PC-9 (cell line): ENCODE data around the gene PMM2. TPM values are rescaled to one million over a fixed set of nuclear protein-coding genes. Genes with fewer than 3 reads are reported as not detected.

Source experiments
- BruUV-seq: library from RNA; stranded (reverse); fragments of 400-500 nt; replicated peaks from 2 replicates; lab custom pipeline; 2021; lab: Mats Ljungman, UMichigan
- CTCF ChIA-PET: fragments of 300-600 bp; sonication (Branson Sonifier 250); formaldehyde crosslinking; loops from one replicate; lab custom pipeline; 2022; ENCODE audit warnings: antibody characterized with exemption; lab: Charles Lee
- POLR2A ChIA-PET: fragments of 300-600 bp; sonication (Branson Sonifier 250); formaldehyde crosslinking; loops from one replicate; lab custom pipeline; 2022; ENCODE audit warnings: antibody characterized with exemption; ENCODE audit not compliant: unreplicated experiment; lab: Charles Lee
- DNase-seq, 2 experiments: peaks; one replicate each; pipeline versions ENCODE4 v3.0.0 to v3.0.0-alpha.2; 2015 to 2022; ENCODE audit warnings: mixed read lengths in 1 of 2
- H2AFZ ChIP-seq: fragments of 200-600 bp; sonication (generic); 2 replicates; pipeline ENCODE4 v1.8.1; 2017; ENCODE audit warnings: antibody characterized with exemption
- H3F3A ChIP-seq: fragments of 200-600 bp; sonication (generic); 2 replicates; pipeline ENCODE4 v1.8.1; 2017; ENCODE audit warnings: antibody characterized with exemption, mild to moderate bottlenecking, low read depth; ENCODE audit not compliant: insufficient read depth
- H3K27ac ChIP-seq: fragments of 200-600 bp; sonication (generic); 2 replicates; pipeline ENCODE4 v1.6.1; 2016; ENCODE audit warnings: mixed run types
- H3K27me3 ChIP-seq: fragments of 200-600 bp; sonication (generic); 2 replicates; pipeline ENCODE4 v1.6.1; 2016; ENCODE audit warnings: low read depth, mixed run types; ENCODE audit not compliant: insufficient read depth
- H3K36me3 ChIP-seq: fragments of 200-600 bp; sonication (generic); 2 replicates; pipeline ENCODE4 v1.6.1; 2016; ENCODE audit warnings: low read depth, mixed run types
- H3K4me1 ChIP-seq: fragments of 200-600 bp; sonication (generic); replicated peaks from 2 replicates; pipeline ENCODE4 v1.6.1; 2016; ENCODE audit warnings: mixed run types; ENCODE audit not compliant: insufficient read depth
- H3K4me2 ChIP-seq: fragments of 200-600 bp; sonication (generic); 2 replicates; pipeline ENCODE4 v1.6.1; 2017; ENCODE audit warnings: mixed run types
- H3K4me3 ChIP-seq: fragments of 200-600 bp; sonication (generic); 2 replicates; pipeline ENCODE4 v1.6.1; 2016; ENCODE audit warnings: mixed run types
- H3K79me2 ChIP-seq: fragments of 200-600 bp; sonication (generic); 2 replicates; pipeline ENCODE4 v1.6.1; 2017; ENCODE audit warnings: low read depth, mixed run types
- H3K9me2 ChIP-seq: fragments of 200-600 bp; sonication (generic); 2 replicates; pipeline ENCODE4 v1.8.1; 2017; ENCODE audit warnings: mild to moderate bottlenecking; ENCODE audit not compliant: insufficient read depth
- H3K9me3 ChIP-seq: fragments of 200-600 bp; sonication (generic); 2 replicates; pipeline ENCODE4 v1.8.1; 2016; ENCODE audit warnings: low read depth; ENCODE audit not compliant: insufficient read depth
- H4K20me1 ChIP-seq: fragments of 200-600 bp; sonication (generic); 2 replicates; pipeline ENCODE4 v1.8.1; 2017; ENCODE audit not compliant: insufficient read depth
- EZH2 ChIP-seq: fragments of 200-600 bp; sonication (generic); IDR thresholded peaks from 2 replicates; pipeline ENCODE4 v1.8.0; 2017; ENCODE audit warnings: antibody characterized with exemption, low read depth
- intact Hi-C: fragments of 100-400 bp; cut with micrococcal nuclease; formaldehyde crosslinking; loops from one replicate; pipeline ENCODE4 v1.10.0; 2022; ENCODE audit not compliant: unreplicated experiment
- total RNA-seq: library from RNA; stranded (reverse); gene quantifications from 2 replicates; pipeline ENCODE4 v1.2.3, GENCODE V29; 2021
- TF ChIP-seq, protein P1 (sequence below): fragments of 200-600 bp; sonication (generic); conservative IDR thresholded peaks from 2 replicates; pipeline ENCODE4 v1.6.1; 2017; ENCODE audit warnings: mixed run types, antibody characterized with exemption, mild to moderate bottlenecking, moderate library complexity

Gene PMM2
- total RNA-seq, 1 experiment from 2014 or later = 54.4 TPM

DNA sequence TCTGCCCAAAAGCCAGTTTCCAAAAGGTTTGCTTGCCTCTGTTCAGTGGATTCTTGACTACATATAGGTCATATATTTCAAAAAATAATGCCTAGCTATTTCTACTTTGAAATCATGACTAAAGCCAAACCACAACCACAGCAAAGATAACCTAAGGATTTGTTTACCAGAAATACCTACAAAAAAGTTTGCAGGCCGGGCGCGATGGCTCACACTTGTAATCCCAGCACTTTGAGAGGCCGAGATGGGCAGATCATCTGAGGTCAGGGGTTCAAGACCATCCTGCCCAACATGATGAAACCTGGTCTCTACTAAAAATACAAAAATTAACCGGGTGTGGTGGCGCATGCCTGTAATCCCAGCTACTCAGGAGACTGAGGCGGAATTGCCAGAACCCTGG is 56.0 kb downstream of the PMM2 start:
- Histone ChIP-seq H3F3A (peaks cover 33% of the 10 kb centered on the region), H2AFZ (no peak overlapping the region), H3K9me2 (no peaks in the 10 kb centered on the region), H3K79me2 (peaks cover under 1% of the 10 kb centered on the region; the same call in 1 of the 2 replicates), H3K4me2 (no peak overlapping the region), H3K4me1 (no peaks in the 10 kb centered on the region), H3K27ac (no peak overlapping the region), H4K20me1 (peaks cover 29% of the 10 kb centered on the region), H3K9me3 (no peaks in the 10 kb centered on the region), H3K4me3 (no peak overlapping the region), H3K27me3 (no peaks in the 10 kb centered on the region), H3K36me3 (peaks cover 14% of the 10 kb centered on the region; the same call in 1 of the 2 replicates)
- ChIA-PET POLR2A (interaction anchor here (0.8 kb wide), 1 partner anchor 14 kb away, joined by 4 read pairs; no protein-coding TSS in a partner anchor), CTCF (interaction anchor here (1.1 kb wide), 1 partner anchor 26 kb away, joined by 9 read pairs; no protein-coding TSS in a partner anchor)
- TSS peak; percentile 20 for BruUV-seq
- intact Hi-C loops = no loop called here
- no peak for DNase-seq
- TF ChIP-seq, protein P1, sequence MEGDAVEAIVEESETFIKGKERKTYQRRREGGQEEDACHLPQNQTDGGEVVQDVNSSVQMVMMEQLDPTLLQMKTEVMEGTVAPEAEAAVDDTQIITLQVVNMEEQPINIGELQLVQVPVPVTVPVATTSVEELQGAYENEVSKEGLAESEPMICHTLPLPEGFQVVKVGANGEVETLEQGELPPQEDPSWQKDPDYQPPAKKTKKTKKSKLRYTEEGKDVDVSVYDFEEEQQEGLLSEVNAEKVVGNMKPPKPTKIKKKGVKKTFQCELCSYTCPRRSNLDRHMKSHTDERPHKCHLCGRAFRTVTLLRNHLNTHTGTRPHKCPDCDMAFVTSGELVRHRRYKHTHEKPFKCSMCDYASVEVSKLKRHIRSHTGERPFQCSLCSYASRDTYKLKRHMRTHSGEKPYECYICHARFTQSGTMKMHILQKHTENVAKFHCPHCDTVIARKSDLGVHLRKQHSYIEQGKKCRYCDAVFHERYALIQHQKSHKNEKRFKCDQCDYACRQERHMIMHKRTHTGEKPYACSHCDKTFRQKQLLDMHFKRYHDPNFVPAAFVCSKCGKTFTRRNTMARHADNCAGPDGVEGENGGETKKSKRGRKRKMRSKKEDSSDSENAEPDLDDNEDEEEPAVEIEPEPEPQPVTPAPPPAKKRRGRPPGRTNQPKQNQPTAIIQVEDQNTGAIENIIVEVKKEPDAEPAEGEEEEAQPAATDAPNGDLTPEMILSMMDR = no peak
- no peak for TF ChIP-seq EZH2

DNA sequence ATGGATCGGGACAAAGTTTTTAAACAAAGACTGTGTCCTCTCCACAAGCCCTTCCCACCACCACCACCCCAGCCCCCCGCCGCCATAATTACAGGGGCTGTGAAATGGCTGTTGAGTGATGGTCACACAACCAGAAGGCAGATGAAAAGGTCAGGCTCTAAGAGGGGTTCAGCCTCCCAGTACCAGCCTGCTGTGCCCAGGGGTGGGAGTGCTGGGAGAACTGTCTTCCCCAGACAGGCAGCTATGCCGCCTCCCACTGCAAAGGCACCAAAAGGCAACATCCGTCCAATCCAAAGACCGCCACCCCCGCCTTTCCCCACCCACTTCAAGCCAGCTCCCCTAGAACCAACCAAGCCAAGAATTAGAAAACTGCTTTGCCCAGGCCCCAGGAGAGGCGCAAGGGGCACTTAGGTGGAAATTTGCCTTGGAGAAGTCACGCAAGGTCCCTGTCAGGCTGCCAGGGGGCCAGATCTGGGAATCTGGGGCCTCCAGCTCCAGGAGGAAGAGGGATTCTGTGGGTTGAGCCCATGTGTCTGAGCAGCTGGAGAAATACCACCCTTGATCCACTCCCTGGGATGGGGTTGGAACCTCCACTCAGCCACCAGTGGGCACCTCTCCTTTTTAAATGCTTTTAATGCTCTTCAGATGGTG is 56.8 kb downstream of the PMM2 start:
- Histone ChIP-seq H3K9me2 (no peaks in the 10 kb centered on the region), H3K27me3 (no peaks in the 10 kb centered on the region), H3K9me3 (no peaks in the 10 kb centered on the region), H3K4me3 (no peak overlapping the region), H4K20me1 (peaks cover 22% of the 10 kb centered on the region), H3K79me2 (peaks cover 7% of the 10 kb centered on the region; the same call in 1 of the 2 replicates), H3K4me1 (no peaks in the 10 kb centered on the region), H3F3A (peaks cover 38% of the 10 kb centered on the region), H2AFZ (no peak overlapping the region), H3K4me2 (no peak overlapping the region), H3K27ac (no peak overlapping the region), H3K36me3 (peaks cover 14% of the 10 kb centered on the region; the same call in 1 of the 2 replicates)
- DNase-seq = no peak
- ChIA-PET CTCF (interaction anchor here (0.6 kb wide), 1 partner anchor 279 kb away, joined by 4 read pairs; no protein-coding TSS in a partner anchor), POLR2A (interaction anchor here (0.8 kb wide), 1 partner anchor 13 kb away, joined by 4 read pairs; no protein-coding TSS in a partner anchor)
- intact Hi-C loops = no loop called here
- no TSS peak for BruUV-seq
- no peak for TF ChIP-seq EZH2
- TF ChIP-seq, protein P1 = no peak

DNA sequence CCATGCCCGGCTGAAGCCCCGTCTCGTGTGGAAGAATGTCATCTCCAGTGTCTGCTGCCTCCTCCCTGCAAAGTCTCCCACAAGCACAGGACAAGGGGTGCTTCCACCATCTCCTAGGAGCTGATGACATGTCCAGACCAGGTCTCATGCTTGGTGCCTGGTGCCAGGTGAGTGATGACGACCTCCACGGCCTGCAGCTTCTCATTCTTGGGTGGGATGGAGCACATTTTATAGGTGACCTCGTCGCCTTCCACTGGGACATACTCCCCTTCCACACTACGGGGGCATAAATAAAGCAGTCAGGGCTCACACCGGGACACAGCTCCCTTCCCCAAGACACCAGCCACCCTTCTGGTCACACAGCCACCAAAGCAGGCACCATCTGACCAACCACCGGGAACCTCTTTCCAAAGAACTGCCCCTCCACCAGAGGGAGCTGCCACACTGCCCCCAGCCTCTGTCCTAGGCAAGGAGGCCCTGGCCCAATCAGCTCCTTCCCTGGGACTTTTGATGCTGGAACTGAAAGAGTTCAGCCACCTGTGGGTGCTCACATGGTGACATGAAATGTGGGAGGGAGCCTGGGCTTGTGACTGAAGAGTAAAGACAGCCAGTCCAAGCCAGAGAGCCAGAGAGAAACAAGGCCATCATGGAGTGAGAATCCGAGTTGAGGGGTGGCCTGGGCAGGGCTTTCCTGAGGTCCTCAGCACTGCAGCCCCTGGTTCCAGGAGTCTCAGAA is 57.6 kb downstream of the PMM2 start:
- Histone ChIP-seq H3F3A (peaks cover 38% of the 10 kb centered on the region), H4K20me1 (peaks cover 22% of the 10 kb centered on the region), H3K4me3 (no peak overlapping the region), H3K4me1 (peaks cover 4% of the 10 kb centered on the region), H3K27ac (no peak overlapping the region), H3K27me3 (no peaks in the 10 kb centered on the region), H3K79me2 (peaks cover 15% of the 10 kb centered on the region; the same call in 1 of the 2 replicates), H2AFZ (no peak overlapping the region), H3K36me3 (peaks cover 8% of the 10 kb centered on the region; the same call in 1 of the 2 replicates), H3K4me2 (no peak overlapping the region), H3K9me3 (no peaks in the 10 kb centered on the region), H3K9me2 (no peaks in the 10 kb centered on the region)
- DNase-seq = no peak
- intact Hi-C loops = no loop called here
- TF ChIP-seq EZH2 = no peak
- TF ChIP-seq, protein P1 = no peak
- CTCF ChIA-PET = interaction anchor here (0.6 kb wide), 1 partner anchor 278 kb away, joined by 4 read pairs; no protein-coding TSS in a partner anchor
- no TSS peak for BruUV-seq
- POLR2A ChIA-PET = no interaction called here
